CD4-positive, alpha-beta T cell treated with Interleukin-12 subunit alpha and Interleukin-12 subunit beta, for 1 hour (primary cell): Measurements from ENCODE around the gene PRKCB.
"Not testable (repeated sequence)": the region's sequence is repeated elsewhere in the genome, so short reads cannot be mapped to it uniquely, and the experiment has no call there.

Experiments
- DNase-seq: peaks from one replicate; pipeline ENCODE4 v3.0.0-alpha.2; 2020

Gene PRKCB

DNA sequence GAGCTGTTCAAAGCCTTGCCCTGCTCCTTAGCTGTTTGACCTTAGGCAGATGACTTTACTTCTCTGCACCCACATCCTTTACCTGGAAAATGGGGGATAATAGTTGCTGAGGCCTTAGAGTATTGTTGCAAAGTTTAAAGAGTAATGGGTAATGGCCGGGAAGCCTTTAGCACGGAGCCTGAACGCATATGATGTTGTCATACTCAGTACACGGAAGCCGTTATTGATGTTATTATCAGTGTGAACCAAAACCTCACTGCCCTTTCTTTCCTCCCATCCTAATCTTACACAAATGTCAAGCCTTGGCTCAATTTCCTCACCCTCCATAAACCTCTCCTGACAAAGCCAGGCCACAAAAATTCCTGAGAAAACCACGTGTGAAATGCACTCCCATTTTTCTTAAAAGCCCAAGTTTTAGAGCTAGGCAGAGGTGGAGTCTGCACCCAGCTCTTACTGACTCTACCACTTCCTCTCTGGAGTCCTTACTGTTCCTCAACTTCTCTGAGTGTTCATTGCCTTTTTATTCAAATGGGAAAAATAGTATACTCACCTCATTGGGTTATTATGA, 353.1 kb downstream of the PRKCB start:
- DNase-seq, result no peak

DNA sequence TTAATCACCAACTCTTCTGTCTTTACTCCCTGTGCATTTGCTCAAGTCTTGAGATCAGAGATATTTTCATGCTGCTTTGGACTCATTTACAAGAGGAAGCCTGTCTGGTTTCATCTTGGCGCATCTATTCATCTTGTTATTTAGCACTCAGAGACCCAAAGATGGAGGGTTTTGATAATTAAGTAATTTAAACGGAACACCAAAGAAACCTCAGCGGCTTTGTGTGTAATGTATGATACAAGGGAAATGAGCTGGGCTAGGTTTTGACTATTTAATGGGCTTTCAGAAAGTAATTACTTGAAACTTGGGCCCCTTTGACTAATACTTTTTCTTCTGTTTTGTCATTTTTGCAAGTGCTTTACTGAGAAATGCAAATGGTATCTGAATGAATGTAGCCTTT, 354.2 kb downstream of the PRKCB start:
- DNase-seq, result no peak

DNA sequence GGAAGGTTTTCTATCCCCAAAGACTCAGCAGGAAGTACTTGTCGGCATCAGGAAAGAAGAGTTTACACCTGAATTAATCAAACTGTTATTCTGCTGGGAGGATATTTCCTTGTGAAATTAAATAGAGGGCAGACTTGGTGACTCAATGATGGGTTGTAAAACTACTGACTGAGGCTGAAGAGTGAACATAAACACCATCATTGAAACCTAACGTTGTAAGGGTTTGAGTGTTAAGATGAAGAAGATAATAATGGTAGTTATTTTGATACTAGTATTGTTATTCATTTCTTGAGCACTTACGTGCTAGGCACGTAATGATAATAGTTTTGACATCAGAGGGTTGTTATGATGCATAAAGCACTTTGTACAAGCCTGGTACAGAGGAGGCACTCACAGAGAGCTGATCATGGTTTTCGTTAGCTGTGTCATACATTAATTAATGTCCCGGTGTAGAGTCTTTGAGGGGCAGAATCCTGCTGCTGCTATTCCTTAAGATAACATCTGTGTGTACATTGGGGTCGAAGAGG, 356.2 kb downstream of the PRKCB start:
- DNase-seq, result no peak

DNA sequence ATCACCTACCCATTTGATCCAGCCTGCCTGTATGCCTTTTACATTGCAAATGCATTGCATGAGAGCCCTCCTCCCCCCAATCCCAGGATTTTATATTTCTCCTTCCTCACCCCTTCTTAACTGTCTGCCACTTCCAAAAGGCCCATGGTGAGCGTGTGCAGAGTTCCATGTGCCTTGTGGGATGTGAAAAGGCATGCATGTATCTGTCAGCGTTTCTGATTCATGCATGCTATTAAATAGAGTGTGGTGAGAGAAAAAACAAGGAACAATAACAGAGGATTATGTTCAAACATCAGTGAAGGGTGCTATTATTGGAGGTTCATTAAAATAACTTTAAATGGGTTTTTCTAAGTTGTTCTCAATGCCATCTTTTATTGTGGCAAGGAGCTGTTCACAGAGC, 359.4 kb downstream of the PRKCB start:
- no peak for DNase-seq

DNA sequence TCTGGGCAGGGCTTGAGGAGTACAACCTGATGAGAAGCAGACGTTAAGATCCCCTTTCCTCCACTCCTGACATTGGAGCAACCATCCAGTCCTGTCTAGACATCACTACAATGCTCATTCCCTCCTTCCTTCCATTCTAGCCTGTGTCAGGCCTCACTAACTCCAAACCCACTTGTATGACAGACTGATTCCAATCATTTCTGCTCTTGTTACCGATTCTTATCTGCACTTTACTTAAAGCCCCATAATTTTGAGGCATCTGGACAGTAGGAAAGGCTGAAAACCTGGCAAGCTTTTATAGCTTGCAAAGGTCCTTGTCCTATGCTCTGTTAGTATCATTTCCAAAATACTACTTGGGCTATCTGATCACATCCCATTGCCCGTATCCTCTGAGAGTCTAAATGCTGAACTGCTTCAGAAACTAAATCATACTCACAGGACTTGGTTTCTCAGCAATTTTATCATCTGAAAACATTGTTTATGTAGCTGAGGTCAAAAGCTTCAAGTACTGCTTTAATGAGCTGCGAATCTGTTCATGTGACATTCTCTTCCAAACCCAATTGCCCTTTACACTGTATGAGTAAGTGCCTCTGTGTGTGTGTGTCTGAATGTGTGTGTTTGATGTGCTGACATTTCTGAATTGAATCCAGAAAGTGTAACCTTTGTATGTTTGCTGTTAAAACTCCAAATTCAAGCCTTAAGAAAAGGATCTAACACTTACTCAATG, 363.2 kb downstream of the PRKCB start:
- DNase-seq, result no peak

DNA sequence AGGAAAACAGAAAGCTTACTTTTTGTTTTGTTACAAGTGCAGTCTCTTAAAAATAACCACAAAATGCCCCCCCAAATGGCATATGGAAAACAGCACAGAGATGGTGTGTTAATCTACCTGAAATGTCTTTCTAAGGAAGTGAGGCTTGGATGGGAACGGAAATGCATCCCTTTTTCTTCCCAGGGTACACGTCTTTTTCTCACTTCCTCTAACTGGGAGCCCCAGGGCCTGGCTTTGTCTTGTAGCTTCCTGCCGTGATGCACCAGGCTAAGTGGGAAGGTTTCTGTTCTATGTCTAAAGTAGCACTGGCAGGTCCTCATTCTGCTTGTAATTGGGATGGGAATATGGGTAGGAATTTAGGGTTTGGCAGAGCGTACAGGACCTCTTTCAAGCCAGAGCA, 367.9 kb downstream of the PRKCB start:
- DNase-seq, result no peak

DNA sequence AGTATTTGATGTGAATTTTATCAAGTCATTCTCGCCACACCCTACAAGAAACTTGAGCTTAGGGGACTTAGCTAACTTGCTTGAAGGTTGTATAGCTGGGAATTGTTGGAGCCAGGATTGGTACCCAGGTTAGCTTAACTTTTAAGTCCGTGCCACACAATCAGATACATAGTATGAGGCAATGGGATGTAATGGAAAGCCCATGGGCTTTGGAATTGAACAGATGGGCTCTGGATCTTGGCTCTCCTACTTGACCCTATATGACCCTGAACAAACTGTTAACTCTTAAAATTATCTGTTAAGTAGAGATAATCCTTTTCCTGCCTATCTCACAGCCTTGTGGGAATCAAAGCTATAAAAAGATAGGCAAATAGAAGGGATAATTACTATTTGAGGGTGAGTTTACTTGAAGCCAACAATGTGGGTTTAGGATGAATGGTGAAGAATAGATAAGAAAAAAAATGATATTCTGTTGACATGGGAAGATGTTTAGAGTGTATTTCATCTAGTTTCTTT, 368.4 kb downstream of the PRKCB start:
- no peak for DNase-seq

DNA sequence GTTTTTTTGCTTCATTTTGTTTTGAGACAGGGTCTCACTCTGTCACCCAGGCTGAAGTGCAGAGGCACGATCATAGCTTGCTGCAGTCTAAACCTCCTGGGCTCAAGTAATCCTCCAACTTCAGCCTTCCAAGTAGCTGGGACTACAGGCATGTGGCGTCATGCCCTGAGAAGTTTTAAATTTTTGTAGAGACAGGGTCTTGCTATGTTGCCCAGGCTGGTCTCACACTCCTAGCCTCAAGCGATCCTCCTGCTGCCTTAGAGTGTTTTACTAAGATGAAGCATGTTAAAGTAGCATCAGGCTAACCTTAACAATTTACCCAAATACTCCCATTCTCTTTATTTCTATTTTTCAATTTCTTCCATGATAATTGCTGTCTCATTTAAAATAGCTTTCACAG, 371.1 kb downstream of the PRKCB start:
- no peak for DNase-seq

DNA sequence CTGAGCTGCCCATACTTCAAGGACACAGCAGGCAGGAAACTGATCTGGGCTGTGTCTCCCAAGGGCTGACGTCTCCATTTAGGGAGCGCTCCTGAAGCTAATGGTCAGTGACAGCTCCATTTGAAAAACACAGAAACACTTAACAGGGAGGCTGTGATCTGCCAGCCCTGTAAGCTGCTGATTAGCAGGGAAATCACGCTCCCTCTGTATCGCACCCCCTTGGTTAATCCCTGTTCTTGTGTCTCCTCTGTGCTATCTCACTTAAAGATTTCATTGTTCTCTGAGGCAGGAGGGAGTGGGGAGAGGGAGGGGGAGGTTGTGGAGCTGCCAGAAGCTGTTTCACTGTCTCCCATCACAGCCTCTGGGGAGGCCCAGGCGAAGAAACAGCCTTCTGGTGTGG, 372.9 kb downstream of the PRKCB start:
- no peak for DNase-seq

DNA sequence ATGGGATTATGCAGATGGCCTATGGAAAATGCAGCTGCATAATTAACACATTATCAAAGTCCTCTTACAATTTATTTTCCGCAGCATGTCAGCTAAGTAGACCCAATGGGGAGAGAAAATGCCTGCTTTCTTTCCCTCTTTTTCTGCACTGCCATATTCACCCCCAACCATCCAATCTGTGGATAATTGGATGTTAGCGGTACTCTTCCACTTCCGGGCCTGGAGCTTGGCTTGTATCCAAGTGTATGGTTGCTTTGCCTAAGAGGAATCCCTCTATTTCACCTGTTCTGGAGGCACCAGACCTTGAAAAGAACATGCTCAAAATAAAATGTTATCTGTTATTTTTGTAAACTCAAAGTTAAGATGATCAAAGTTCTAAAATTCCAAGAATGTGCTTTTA, 379.2 kb downstream of the PRKCB start:
- no peak for DNase-seq

DNA sequence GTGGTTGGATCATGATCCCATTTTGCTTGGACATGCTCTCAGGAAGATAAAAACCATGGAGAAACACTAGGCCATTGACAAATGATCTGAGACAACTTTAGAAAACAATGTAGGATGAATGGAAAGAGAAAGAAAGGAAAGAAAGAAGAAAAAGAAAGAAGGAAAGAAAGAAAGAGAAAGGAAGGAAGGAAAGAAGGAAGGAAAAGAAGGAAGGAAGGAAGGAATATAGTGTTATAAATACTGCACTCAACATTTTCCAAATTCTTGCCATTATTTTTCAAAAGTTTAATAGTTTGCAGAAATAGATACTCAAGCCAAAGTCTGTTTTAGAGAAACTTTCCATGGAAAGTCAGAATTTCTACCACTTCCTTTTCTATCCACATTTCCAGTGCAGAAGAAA, 381.2 kb downstream of the PRKCB start:
- DNase-seq, result no peak

DNA sequence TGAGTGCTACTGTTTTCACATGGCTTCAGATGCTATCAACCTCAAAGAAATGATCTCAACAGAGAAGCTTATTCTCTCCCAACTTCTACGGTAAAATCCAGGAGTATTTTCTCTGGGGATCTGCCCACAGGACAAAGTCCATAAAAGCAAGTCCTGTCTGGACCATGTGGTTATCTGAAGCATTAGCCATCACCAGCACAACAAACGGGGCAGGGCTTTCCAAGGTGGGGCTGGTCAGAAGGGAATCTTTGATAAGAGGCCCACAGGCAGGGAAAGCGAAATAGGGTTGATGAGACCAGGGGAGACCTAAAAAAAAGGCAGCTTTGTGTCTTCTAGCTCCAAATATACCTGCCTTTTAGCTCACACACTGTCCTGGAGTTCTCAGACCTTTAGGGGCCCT, 381.7 kb downstream of the PRKCB start:
- DNase-seq, result no peak

DNA sequence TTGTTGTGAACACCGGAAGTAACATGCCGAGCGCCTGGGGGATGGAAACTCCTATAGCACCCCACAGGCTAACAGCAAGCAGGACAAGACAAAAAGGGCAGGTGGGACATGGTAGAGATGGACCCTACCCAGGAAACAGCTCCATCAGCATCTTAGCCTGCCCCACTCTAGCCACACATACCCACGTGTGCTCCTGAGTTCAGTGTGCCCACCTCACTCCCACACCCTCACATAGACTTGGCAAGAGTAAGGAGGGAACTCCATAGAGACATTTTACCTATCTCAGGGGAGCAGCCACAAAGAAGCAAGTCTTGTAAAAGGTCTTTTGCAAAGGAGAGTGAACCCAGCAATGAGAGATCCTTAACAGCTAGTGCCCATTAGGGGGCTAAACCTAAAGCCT, 382.5 kb downstream of the PRKCB start:
- DNase-seq, result no peak

DNA sequence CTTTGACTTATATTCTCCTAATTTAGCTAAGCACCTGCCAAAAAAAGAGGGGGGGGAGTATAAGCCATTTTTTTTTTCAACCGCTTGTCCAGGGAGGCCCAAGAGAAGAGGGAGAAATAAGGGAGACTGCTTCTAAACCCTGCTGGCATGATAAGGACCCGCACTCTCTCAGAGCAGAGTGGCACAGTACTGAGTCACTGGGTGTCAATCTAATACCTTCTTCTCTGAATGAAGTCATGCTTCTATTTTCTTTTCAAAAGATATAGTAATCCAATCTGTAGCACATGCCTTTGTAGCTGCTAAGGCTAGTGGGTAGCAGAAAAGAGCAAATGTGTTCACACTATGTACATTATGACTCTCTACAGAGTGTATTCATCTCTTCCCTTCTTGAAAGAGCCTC, 385.4 kb downstream of the PRKCB start:
- DNase-seq, result no peak

DNA sequence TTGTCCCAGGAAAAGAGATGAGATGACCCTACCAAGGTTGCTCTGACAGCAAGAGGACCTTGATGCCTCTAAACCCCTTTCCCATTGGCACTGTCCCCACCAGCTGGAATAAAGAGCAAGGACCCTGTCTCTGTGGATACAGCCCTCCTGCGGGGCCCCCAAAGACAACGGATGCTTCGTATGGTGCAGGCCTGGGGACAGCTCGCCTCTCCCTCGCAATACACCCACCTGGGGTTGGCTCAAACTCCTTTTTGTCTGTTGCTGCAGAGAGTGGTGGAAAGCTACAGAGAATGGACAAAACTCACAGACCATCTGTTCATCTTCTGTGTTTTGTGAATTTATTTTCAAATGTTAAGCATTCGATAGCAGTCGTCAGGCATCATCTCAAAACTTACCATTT, 392.7 kb downstream of the PRKCB start:
- no peak for DNase-seq

DNA sequence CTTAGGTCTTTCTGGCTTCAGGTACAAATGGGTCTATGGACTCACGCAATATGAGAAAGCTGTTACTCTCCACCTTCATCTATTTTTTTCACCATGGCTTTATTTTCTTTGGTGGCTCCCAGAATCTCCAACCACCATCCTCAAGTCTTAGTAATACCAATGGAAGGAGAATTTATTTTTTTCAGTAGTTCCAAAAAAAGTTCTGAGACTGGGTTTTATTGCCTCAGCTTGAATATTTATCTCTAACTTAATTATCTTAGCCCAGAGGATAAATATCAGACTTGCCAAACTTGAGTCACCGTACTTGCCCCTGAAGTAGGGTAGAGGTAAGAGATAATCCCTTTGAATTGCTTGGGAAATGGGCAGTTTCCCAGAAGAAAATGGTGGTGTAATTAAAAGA, 397.2 kb downstream of the PRKCB start:
- no peak for DNase-seq

DNA sequence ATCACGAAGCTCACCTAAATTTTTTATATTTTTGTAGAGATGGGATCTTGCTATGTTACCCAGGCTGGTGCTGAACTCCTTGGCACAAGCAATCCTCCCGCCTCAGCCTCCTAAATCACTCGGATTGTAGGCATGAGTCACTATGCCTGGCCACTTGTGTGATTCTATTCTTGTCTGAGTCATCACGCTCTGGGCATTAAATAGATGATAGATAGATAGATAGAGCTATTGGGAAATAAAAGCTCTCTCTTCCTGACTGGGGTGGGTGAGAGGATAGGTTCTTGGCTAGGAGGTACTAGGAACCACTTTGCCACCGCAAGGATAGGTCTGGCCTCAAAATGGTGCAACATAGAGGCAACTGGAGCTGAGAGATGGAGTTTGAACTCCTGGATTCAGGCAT, 399.0 kb downstream of the PRKCB start:
- DNase-seq, result no peak

DNA sequence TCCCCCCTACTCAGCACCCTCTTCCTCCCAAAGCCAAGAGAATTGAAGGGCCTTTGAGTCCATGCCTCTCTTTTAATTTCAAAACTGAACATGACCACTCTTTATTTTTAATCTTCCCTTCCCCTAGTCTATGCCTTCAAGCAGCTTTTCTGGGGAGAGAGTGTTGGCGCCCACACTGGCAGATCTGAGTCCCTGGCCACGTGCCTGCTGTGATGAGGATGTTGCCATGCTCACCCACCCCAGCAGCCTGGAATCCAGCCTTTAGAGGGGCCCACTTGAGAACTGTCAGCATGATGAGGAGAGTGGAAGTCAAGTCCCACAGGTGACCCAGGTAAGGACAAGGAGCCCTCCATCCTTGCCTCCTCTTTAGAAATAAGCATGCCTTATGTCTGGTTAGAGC, 400.0 kb downstream of the PRKCB start:
- DNase-seq, result no peak

DNA sequence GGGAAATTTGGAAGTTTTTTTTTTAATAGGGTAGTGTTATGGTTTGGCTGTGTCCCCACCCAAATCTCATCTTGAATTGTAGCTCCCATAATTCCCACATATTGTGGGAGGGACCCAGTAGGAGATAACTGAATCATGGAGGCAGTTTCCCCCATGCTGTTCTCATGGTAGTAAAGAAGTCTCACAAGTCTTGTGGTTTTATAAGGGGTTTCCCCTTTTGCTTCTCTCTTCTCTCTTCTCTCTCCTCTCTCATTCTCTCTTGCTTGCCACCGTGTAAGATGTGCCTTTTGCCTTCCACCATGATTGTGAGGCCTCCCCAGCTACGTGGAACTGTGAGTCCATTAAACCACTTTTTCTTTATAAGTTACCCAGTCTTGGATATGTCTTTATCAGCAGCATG, 403.1 kb downstream of the PRKCB start:
- not testable (repeated sequence) for DNase-seq

DNA sequence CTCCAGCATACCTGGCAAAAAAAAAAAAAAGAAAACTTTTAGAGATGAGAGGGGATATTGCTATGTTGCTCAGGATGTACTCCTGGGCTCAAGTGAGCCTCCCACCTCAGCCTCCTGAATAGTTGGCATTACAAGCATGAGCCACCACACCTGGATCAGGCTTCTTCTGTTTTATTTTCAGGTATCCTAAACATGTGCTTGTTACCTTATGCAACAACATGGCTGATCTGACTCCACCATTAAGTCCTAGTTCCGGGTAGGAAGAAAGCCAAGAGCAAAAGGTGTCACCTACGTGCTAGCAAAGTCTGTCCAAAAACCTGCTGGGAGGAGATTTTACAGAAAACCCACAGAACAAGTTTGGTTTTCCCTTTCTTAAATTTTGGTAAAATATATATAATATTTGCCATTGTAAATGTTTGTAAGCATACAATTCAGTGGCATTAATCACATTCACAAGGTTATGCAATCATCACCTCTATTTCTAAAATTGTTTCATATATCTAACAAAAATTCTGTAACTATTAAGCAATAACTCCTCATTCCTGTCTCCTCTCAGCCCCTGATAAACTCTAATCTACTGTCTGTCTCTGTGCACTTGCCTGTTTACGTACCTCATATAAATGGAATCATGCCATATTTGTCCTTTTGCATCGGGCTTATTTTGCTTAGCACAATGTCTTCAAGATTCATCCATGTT, 411.3 kb downstream of the PRKCB start:
- no peak for DNase-seq

DNA sequence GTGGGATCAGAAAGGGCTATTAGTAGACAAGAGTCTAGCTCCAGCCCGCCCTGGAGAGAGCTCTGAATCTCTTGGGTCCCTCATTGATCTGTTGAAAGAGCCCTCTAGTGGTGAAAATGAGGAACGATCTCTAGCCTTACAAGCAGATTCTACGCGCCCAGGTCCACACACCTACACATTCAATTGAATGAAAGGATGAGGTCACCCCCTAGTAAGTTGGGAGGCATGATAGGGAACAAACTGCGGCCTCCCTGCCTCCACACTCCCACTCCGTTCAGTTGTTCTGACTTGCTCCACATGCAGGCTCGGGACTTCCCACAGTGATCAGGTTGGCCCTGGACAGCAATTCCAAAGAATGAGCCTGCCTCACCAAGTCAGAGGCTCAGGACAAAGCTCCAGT, 417.4 kb downstream of the PRKCB start:
- peak; percentile 52 for DNase-seq

DNA sequence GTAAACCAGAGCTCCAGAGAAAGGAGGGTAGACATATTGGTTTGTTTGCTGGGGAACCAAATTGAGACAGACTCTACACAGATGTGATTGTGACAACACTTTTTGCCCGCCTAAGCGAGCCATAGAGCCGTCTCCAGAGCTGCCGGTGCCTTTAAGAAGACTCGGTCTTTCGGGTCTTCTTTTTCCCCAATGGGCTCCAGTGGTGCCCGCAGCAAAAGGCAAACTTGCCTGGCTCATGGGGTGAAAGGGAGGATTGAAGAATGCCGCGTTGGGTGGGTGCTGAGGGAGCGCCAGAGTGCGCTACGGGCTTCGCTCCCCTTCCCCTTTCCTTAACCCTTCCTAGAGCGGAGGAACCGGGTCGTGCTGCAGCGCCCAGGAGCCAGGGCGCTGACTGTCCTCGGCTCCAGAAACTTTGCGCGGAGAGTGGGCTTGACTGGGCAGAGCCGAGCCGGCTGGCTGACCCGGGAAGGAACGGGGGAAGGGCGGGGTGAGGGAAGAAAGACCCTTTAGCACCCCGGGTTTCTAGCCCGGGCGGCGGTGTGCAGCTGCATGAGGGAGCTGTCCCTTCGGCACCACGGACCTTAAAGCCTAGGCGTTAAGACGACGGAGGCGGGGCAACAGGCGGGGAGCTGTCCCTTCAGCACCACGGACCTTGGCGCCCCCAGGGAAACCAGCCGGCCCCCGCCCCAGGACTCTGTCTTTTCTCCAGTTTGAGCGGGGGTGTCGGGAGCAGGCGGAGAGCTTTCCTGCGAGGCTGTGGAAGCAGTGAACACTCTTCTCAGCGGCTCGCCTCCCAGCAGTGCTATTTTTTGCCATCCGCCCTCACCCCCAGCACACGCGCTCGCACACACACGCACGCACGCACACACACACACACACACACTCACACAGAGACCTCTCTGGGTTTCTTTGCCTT, 419.9 kb downstream of the PRKCB start, which contains the start of gene CACNG3:
Gene CACNG3 (plus strand): TSS at position 880 of the 916 bp plus-strand sequence. CDS start 420 bp downstream, outside the sequence.
- DNase-seq, result peak; percentile 35

DNA sequence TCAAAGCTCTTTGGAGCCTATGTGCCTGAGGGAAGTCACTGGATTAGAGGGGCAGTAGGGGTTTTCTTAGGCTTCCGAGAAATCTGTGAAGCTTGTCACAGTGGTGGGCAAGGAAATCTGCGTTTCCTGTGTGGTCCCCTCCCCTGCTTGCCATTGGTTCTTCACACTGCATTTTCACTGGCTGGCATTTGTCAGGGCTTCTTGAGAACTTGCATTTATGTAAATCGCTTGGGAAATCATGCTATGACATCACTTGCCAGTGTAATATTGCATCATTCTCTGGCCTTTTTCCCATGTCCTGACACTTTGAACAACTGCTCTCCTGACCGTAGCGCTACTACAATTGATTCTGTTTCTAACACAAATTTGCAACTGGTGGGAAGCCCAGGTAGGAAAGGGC, 422.2 kb downstream of the PRKCB start:
- no peak for DNase-seq
